Measurements from ENCODE around the gene DRAXIN.
A peak's percentile ranks its signal among the peaks of the same experiment; 100 is the strongest.

DRAXIN gene

DNA sequence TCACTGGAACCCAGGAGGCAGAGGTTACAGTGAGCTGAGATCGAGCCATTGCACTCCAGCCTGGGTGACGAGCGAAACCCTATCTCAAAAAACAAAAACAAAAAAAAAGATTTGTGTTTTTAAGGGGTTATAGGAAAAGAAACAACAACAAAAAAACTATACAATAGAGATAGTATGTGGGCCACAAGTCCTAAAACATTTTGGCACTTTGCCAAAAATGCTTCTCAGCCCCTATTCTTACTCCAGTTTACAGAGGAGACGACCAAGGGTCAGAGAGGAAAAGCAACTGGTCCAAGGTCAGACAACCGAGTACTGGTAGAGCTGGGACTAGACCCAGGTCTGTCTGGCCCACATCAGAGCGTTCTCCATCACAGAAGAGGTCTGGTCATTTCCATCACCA, 33.9 kb upstream of the DRAXIN start:
- DNase-seq = no peak

GRCh38 chr1:11658542-11658941, 33.0 kb upstream of the DRAXIN start:
- DNase-seq = no peak

DNA sequence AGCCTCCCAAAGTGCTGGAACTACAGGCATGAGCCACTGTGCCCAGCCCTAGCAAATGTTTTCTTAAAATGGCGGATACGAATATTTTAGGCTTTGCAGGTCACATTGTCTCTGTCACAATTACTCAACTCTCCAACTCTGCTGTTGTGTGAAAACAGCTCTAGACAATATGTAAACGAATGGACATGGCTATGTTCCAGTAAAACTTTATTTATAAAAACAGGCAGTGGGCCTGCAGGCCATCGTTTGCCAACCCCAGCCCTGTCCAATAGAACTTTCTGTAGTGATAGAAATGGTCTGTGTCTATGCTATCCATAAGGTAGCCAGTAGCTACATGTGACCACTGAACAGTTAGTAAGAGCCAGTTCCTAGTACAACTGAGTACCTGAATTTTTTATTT, 31.8 kb upstream of the DRAXIN start:
- DNase-seq = no peak

GRCh38 chr1:11661103-11661502, 30.4 kb upstream of the DRAXIN start:
- no peak for DNase-seq

DNA sequence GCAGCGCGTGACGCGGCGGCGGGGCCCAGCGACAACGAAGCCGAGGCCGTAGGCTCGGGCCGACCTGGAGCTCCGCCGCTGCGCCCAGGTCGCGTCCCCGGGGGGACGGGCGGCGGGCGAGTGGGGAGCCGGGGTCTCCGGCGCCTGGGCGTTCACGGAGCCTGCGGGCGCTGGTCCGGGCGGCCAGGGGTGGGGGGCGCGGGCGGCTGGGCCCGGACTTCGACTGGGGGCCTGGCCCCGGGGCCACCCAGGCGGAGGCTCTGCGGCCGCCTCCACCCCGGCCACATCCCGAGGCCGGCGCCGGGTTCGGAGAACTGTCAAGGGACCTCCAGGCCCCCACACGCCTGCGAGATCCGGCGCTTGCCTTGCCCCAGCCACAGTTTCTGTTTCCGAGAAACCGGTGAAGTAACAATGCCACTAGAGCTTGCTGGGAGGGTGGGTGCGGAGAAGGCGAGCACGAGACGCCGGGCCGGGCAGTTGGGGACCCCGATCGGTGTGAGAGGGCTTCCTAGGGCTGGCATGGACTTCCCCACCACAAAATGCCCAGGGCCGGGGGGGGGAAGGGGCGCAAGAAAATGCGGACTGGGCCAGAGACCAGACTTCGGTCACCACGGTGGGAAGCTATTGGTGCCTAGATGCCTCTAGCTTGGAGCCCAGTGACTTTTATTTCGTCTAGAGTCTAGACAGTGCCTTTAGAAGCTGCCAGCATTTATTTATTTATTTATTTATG, 27.0 kb upstream of the DRAXIN start:
- DNase-seq = peak in 4 of 6 experiments; percentile 16 to 45 (median 26)

- DNase-seq = no peak
Measured at GRCh38 chr1:11668516-11668915, 23.0 kb upstream of the DRAXIN start.

DNA sequence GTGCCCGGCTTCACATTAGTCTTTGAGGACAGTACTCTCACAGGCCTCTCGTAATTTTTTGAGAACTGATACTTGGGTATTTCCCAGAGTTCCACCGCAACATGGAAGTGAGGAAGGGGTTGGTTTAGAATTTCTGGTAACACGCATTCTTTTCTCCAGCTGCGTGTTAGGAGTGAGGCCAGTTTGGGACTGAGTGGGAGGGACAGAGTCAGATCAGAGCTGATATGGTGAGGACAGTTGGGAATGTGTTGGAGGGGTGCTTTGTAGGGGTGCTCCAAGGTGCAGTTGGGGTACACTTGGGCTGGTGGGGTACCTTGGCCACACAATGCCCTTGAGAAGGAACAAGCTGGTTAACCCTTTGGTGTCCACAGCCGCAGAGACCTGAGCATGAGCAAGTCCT, 20.8 kb upstream of the DRAXIN start:
- no peak for DNase-seq

GRCh38 chr1:11671205-11671543, 20.3 kb upstream of the DRAXIN start:
- DNase-seq = no peak

GRCh38 chr1:11671544-11672286, 19.8 kb upstream of the DRAXIN start:
- DNase-seq = no peak

DNA sequence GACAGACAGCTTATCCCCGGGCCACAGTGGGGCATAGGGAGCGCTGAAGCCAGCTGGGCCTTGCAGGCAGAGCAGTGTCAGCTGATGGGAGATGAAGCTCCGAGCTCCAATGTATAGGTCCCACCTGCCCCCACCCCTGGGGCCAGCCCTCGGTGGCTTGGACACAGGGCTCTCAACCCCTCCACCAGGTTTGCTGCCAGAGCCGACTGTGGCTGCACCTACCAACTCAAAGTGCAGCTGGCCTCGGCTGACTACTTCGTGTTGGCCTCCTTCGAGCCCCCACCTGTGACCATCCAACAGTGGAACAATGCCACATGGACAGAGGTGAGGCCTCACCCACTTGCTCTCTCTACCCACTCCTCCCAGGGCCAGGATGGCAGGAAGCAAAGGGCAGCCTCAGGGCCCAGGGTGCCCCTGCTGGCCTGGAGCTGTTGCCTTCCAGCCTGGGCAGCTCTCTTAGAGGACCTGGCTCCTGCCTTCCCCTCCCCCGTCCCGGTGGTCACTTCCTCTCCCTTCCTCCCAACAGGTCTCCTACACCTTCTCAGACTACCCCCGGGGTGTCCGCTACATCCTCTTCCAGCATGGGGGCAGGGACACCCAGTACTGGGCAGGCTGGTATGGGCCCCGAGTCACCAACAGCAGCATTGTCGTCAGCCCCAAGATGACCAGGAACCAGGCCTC, 18.3 kb upstream of the DRAXIN start:
- no peak for DNase-seq

- no peak for DNase-seq
Measured at GRCh38 chr1:11674488-11674887, 17.0 kb upstream of the DRAXIN start.

DNA sequence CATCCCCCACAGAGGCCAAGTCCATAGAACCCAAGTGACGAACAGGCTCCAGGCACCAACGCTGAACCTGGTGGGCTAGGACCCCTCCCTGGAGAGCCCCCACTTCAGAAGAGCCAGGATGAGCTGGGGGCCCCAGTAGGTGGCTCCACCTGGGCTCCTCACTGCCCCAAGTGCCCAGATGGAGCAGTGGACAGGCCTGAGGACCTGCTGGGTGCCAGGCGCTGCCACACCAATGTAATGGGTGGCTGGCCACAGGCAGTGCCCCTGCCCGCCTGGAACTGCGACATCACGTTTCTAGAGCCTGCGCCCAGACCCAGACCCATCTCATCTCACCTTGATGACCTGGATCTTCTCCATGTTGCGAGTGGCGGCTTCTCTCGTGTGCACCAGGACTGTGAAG, 16.2 kb upstream of the DRAXIN start:
- no peak for DNase-seq

- no peak for DNase-seq
Measured at GRCh38 chr1:11676386-11677103, 15.0 kb upstream of the DRAXIN start.

DNA sequence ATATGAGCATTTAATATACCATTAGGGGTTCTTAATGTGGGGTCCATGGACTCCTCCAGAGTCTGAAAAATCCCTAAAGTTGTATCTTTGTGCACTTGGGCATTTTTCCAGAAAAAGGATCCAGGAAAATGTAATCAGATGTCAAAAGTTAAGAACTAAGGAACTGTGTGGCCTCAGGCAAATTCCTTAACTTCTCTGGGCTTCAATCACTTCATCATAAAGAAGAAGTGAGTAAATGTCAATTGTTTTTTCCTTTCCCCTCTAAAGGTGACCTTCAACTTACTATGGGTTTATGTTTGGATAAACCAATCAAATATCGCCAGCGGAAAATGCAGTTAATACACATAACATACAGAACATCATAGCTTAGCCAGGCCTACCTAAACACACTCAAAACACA, 13.1 kb upstream of the DRAXIN start:
- no peak for DNase-seq

- peak in 1 of 6 experiments; percentile 52 for DNase-seq
Measured at GRCh38 chr1:11680270-11681070, 11.0 kb upstream of the DRAXIN start.

DNA sequence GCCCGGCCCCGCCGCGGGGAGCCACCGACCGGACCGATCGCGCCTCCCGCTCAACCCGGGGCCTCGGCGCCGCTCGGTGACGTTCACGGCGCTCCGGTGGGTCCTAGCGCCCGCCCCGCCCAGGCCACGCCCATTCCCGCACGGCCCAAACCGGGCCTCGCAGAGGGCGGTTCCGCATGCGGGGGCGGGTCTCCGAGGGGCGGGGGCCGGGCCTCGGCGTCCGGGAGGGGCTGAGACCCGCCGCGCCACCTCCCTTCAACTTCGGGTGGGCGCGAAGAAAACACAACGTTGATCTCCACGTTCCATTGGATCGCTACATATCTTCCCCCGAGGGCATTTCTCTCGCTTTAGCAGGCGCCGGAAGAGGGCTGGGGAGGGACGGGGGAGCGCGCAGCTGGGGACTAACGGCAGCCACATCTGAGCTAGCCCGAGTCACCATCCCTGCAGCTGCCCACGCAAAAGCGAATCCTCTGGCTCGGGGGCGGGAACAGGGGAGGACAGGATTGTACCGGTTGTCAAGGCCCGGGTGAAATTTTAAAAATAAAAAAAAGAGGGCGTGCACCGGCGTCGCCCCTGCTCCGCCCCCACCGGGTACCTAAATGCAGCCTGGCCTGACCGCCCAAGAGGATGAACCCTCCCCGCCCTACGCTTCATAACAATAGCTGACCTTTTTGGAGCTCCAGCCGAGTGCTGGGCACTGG, 10.3 kb upstream of the DRAXIN start, which contains the start of gene MAD2L2:
Gene MAD2L2, minus strand, starts transcription at position 78 of the 701 bp plus-strand sequence. CDS start 547 bp downstream, outside the sequence.
- peak; percentile 76 to 88 (median 86) for DNase-seq

GRCh38 chr1:11682287-11682771, 9.2 kb upstream of the DRAXIN start:
- no peak for DNase-seq

GRCh38 chr1:11682799-11683198, 8.7 kb upstream of the DRAXIN start:
- no peak for DNase-seq

DNA sequence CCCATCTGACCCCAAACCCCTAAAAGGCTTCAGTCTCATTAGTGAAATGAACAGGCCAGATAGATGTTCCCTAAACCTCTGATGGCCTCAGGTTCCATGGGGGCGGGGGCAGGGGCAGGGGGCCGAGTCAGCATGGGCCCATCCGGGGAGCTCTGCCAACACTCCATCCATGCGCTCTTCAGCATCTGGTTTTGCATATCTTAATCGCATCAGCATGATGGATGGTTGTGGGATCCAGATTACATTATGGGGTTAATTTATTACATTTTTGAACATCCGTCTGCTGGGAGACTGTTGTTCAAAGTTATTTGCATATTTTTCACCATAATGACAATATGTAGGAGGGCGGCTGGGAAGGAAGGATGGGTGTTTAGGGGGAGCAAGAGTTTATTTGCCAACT, 7.4 kb upstream of the DRAXIN start:
- DNase-seq = no peak

DNA sequence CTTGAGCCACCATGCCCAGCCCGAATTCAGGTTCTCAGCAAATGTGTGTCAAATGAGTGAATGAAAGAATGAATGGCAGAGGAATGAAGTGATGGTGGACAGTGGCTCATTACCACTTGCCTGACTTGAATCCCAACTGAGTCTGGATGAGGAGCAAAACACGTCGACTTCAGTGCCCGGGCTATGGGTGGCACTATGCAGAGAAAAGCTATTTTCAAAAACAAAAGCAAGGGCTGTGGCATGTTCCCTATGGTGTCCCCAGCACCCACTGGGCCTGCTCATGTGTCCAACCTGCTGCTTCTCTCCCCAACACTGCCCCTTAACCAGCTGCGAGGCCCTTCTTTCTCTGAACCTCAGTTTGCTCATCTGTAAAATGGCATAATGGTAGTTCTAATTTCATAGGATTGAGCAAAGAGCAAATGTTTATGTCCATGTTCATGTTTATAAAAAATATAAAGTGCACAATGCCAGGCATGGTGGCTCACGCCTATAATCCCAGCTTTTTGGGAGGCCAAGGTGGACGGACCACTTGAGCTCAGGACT, 6.2 kb upstream of the DRAXIN start:
- DNase-seq = no peak

DNA sequence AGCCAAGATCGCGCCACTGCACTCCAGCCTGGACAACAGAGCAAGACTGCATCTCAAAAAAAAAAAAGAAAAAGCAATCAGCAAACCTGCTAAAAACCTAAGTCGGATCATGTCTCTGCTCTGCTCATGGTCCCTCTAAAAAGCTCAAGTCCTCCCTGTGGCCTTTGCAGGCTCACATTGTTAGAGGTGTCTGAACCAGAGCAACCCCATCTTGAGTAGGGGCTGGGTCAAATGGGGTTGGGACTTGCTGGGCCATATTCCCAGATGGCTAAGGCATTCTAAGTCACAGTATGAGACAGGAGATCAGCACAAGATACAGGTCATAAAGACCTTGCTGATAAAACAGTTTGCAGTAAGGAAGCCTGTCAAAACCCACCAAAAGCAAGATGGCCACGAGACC, 3.0 kb upstream of the DRAXIN start:
- no peak for DNase-seq
